SH-SY5Y (cell line): Measurements from ENCODE around the gene INPP5A.
A peak's percentile ranks its signal among the peaks of the same experiment; 100 is the strongest.

ENCODE experiments used
- GATA2 ChIP-seq: IDR thresholded peaks from 2 replicates; pipeline ENCODE4 v1.6.1; 2011; ENCODE audit warnings: mild to moderate bottlenecking, low read depth, low read length
- GATA3 ChIP-seq: IDR thresholded peaks from 2 replicates; pipeline ENCODE4 v1.6.1; 2011; ENCODE audit warnings: low read depth, mild to moderate bottlenecking, low read length, moderate library complexity

INPP5A gene

GRCh38 chr10:132786884-132787494 is 249.4 kb downstream of the INPP5A start:
- TF ChIP-seq GATA2 (no peak), GATA3 (no peak)

DNA sequence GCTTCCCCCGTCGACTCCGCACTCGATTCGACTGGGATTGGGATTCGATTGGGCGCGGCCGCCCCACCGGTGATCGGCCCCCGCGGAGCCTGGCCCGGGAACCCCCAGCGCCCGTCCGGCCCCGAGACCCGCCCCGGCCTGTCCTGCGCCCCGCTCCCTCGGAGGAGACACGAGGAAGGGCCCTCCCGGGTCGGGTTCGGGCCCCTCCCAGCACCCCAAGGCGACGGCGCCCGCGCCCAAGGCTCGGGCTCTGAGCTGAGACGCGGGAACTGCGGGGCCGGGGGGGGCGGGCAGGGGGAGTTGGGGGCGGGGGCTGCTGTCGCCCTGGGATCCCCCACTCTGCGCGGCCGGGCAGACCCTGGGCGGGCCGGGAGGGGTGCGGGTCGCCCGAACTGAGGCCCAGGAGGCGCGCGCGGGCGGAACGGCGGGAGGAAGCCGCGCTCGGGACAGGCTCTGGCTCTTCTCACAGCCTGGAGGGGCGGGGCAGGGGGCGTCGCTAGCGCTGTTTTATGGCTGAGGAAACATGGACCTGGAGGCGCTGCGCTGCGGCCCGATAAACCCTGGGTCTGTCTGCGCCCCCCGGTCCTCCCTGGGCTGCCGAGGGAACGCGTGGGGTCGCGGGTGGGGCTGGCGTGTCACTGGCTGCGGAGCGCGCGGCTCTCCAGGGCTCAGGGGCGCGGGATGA is 250.1 kb downstream of the INPP5A start:
- TF ChIP-seq GATA2, result no peak
- no peak for TF ChIP-seq GATA3

DNA sequence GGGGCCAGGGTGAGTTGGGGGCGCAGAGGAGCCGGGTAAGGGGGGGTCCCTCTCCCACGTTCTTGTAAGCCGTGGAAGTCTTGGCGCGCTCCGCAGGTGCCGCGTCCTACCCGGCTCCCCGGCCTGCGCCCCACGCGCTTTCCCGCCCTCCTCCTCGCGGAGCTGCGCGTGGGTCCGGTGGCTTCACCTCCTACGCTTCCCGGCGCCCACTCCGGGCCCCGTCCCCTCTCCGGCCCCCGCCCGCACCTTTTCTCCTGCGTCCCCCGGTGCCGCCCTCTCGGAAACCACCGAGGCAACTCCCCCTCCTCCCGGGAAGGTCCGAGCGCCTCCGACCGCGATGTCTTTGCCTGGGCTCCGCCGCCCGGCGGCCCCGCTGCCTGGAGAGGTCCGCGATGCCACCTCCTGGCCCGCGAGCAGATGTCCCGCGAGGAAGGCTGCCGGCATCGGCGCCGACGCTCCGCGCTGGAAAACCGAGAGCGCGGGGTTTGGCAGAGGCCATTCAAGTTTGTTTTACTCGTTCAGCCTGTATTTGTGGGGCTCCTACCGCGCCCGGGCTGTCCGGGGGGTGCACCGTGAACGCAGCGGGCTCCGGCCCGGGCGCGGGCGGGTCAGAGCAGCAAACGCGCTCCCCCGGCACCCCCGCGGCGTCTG is 250.7 kb downstream of the INPP5A start:
- TF ChIP-seq GATA3 (no peak), GATA2 (no peak)

DNA sequence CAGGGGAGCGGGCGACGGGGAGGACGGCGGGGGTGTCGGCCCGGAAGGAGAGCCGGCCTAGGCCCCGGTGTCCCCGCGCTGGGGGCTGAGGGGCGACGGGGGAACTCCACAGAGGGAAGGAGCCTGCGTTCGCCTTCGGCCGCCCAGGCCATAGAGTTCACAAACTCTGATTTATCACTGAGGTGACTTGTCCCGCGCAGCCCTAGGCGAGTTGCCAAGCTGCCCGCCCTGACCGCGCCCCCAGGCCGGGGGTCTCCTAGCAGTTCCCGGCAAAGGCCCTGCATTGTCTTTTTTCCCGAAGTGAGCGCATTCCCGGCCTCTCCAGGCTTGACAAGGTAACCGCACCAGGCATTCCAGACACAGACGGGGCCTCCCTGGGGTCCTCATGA is 251.2 kb downstream of the INPP5A start:
- no peak for TF ChIP-seq GATA2
- TF ChIP-seq GATA3, result no peak

GRCh38 chr10:132789659-132790148 is 252.1 kb downstream of the INPP5A start:
- TF ChIP-seq GATA3 (no peak), GATA2 (no peak)

GRCh38 chr10:132790470-132790869 is 252.9 kb downstream of the INPP5A start:
- TF ChIP-seq GATA2 (no peak), GATA3 (no peak)

GRCh38 chr10:132790934-132791829 is 253.6 kb downstream of the INPP5A start:
- TF ChIP-seq GATA2, result no peak
- TF ChIP-seq GATA3, result no peak

GRCh38 chr10:132792796-132793195 is 255.2 kb downstream of the INPP5A start:
- TF ChIP-seq GATA3, result no peak

- TF ChIP-seq GATA3 (no peak), GATA2 (no peak)
Measured at GRCh38 chr10:132793213-132793612, 255.6 kb downstream of the INPP5A start.

GRCh38 chr10:132793871-132794849 is 256.6 kb downstream of the INPP5A start:
- TF ChIP-seq GATA2, result 0 out of 2 replicates have a peak, but pooled peaks have one; percentile 26
- no peak for TF ChIP-seq GATA3

DNA sequence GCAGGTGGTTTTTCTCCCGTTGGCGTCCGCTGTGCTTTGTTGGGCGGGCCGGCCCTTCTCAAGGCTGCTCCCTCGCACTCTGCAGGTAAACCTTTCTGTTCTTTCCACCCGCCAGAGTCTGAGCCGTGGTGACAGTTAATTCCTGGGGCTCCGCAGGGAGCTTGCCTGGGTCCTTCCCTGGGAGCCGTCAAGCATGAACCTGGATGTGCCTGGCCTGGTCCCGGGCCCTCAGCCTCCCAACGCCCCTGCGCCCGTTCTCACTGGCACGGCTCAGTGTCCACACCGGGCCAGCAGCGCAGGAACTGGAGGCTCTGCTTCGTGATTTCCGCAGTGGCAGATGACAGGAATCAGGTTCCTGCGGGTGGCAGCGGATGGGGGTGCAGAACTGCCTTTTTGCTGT is 259.3 kb downstream of the INPP5A start:
- TF ChIP-seq GATA3, result no peak
- no peak for TF ChIP-seq GATA2

GRCh38 chr10:132798403-132798802 is 260.8 kb downstream of the INPP5A start:
- TF ChIP-seq GATA2 (no peak), GATA3 (no peak)

DNA sequence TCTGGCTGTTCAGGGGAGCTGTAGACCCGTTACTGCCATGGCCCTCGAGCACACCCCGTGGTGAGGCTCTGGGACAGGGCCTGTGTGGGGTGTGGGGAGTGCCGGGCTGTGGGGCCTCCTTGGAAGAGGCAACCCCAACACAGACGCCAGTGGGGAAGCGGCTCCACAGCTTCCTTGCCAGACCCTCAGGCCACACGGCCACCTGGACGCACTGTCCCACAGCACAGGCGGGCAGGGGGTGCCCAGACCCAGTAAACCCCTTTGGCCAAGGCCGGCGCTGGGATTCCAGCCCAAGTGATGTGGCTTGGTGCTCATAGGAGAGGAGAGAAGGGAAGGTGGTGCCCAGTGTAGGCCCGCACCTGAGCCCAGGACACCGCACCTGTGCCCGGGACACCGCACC is 261.3 kb downstream of the INPP5A start:
- TF ChIP-seq GATA3 (no peak), GATA2 (no peak)

DNA sequence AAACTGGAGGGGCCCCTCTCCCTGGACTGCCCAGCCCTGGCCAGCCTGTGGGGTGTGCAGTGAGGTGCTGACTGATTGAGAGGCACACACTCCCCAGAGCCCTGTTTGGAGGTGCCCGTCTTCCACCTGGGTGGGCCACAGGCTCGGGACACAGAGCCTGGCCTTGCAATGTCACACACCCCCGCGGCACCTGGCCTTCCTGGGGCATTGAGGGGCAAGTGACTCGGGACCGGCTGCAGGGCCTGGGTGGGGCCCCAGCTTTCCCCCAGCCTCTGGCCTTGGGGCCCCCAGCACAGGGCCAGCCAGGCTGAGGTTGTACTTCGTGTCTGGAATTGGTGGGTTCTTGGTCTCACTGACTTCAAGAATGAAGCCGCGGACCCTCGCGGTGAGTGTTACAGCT is 262.3 kb downstream of the INPP5A start:
- TF ChIP-seq GATA3 (no peak), GATA2 (no peak)
